Spleen (tissue), 7 donors: ENCODE measurements around the gene CYP27C1.

Experiments used
- CTCF ChIP-seq, 11 experiments: fragments of 200-600 bp in 7 of 11; fragments of 450-650 bp in 4 of 11; sonication (generic) in 4 of 11; IDR thresholded peaks in 8 of 11; conservative IDR thresholded peaks in 3 of 11; 1 replicate in 7 of 11; 2 replicates in 4 of 11; pipeline versions ENCODE4 v1.4.0 to v1.8.0; 2016 to 2021; ENCODE audit warnings: antibody characterized with exemption in 11 of 11, inconsistent platforms in 4 of 11, mild to moderate bottlenecking in 1 of 11
- POLR2A ChIP-seq, 3 donors: fragments of 450-650 bp; IDR thresholded peaks; one replicate each; pipeline ENCODE4 v1.5.1; 2017; ENCODE audit warnings: antibody characterized with exemption in 3 of 3, mild to moderate bottlenecking in 1 of 3
- POLR2AphosphoS5 ChIP-seq, 3 donors: sonication (generic); formaldehyde crosslinking; IDR thresholded peaks; one replicate each; pipeline ENCODE4 v1.5.1; 2017; ENCODE audit warnings: antibody characterized with exemption in 3 of 3
- donor health status: DM: no; HTN: no; CAD: no; lungs with moderate emphysema.
- donor health status: DM: no; HTN: no; CAD: no.
- donor health status: DM: no; HTN: no; CAD: no.

- no peak for TF ChIP-seq CTCF (IDR thresholded peaks at IDR 0.05 in 8 of 11, conservative IDR thresholded peaks at IDR 0.05 in 3 of 11)
- no peak for TF ChIP-seq POLR2A (IDR thresholded peaks at IDR 0.05)
- no peak for TF ChIP-seq POLR2AphosphoS5 (IDR thresholded peaks at IDR 0.05)
Observed at GRCh38 chr2:127138281-127138680, 81.8 kb downstream of the CYP27C1 start.
